DMS153 treated with DMSO at 0.1 percent for 48 hours (cell line): ENCODE measurements around the gene SLC35F3.

Source experiments
- DNase-seq: peaks from one replicate; lab custom pipeline; 2025; ENCODE audit not compliant: unreplicated experiment; lab: John Stamatoyannopoulos, UW

The SLC35F3 gene

DNA sequence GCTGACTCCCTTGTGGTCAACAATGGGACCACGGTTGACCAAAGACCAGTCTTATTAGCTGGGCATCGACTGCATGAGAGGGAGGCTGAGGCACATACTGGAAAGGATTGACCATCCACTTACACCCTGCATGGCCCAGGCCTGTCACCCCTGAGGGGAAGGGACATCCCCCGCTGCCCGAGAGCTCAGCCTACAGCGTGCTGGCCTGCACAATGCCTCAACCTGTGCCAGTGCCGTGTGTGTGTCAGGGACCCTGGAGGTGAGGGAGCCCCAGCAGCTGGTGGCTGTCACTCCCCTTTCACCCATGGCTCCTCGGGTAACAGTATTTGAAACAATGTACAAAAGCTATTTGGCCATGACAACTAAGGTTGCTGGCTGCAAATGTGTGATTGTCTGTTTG lies 67.3 kb downstream of the SLC35F3 start:
- no peak for DNase-seq

DNA sequence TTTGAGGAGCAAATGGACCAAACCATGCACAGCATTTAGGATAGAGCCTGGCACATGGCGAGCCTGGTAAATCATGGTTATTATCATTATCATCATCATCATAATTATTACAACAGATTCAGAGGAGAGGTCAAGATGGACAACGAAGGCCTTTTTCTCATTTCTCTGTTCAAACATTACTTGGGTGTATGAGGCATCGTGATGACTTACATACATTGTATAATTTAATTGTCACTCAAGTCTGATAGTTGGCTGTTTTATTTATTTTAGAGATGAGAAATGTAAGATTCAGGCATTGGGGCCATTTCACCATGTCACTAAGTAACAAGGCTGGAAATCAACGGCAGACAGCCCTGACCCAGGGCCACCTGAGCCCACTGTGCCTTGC lies 68.1 kb downstream of the SLC35F3 start:
- DNase-seq = no peak

DNA sequence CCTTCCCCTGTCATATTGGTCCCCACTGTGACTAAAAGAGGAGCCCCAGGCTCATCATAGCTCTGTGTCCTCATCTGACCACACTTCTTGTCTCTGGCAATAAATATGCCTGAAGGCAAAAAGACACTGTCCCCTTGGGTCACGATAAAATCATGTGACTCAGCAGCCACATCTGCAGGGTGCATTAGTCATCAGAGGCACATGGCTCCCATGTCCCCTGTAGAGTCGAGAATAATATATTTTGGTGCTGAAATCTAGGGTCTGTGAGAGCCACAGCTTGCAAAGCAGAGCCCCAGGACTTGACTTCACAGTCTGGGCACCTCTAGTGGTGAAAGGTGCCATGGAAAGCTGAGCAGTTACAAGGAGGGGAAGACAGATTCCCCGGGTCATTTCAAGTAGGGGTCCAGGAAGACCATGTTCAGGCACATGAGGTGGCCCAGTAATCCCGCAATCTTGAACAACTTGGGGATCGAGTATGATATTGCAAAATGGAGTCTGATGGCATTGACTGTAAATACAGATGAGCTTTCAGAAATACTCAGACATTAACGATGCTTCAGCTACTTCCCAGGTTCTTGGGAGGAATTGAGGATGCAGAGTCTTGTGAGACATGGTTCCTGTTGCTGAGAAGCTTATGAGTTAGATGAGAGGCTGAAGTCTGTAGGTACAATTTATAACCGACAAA lies 68.6 kb downstream of the SLC35F3 start:
- no peak for DNase-seq

DNA sequence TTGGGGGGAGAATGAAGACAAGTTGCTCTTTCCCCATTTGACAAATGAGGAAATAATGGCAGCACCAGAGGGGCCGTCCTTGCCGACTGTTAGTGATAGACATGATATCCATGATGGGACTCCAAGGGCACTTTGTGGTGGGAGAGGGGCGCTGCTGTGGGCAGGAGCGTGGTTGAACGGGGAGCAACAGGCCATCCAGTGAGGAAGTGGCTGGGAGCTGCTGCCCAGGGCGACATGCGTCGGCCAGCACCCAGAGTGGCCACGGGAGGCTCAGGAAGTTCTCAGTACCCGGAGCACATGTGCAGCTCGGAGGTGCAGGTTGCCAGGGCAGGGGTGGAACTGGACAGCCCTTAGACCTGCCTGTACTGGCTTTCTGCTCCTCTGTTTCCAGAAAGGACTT lies 71.0 kb downstream of the SLC35F3 start:
- no peak for DNase-seq

DNA sequence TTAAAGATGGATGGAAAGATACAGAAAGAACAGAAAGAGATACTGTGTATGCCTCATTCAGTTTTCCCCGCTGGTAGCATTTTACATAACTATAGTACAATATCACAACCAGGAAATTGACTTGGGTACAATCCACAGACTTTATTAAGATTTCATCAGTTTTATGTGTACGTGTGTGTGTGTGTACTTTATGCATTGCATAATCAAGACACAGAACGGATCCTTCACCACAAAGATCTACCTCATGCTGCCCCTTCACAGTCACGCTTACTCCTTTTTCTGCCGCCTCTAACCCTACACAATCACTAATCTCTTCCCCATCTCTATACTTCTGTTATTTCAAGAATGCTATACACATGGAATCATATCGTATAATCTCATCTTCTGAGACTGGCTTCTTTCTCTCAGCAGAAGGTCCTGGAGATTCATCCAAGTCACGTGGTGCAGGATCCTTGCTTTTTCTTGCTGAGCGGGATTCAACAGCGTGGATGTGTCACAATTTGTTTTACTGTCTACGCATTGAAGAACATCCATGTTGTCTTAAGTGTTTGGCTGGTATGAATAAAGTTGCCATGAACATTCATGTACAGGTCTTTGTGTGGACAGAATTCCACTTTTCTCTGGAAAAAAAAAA lies 76.7 kb downstream of the SLC35F3 start:
- DNase-seq = no peak

DNA sequence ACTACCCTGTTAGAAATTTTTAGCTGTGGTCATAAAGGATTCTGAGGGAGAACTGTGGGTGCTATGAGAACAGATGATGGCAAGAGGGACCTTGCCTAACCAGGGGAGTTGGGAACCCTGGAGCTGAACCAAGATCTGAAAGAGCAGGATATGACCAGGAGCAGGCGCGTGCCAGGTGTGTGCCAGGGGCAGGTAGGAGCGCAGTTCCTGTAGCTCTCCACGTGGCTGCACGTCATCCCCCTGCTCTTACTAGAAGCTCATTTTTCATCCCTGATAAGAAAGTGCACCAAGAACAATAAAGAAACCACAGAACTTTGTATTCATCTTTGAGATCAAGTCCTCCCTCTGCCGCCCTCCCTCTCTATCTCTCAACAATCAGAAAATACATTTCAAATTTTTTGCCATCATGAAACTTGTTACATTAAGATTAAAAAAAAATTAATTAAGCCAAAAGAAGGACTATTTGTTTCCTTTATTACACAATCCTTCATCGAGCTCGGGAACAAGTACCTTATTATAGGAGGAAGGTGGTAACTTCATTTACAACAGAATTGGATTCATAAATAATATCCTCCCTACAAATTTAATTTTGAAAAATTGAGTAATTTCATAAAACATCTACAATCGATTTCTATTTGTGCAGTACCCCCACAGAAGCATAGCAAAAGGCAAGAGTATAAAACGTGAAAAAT lies 78.5 kb downstream of the SLC35F3 start:
- no peak for DNase-seq

DNA sequence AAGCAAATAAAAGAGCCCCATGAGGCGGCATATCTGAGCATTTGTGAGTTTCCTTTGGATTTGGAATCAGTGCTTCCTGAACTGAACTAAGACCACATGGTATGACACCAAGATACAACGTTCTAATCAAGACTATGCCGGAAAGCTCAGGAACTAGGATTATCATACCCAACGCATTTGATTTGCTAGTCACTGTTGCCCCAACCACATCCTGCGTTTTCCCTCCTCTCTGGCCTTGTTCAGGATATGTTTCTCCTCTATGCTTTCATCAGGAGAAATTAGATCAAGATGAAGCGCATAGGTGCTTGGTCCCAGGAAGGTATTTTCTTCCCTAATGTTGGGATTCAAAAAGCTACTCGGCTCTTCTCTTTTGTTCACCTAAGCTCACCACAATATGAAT lies 79.3 kb downstream of the SLC35F3 start:
- DNase-seq = no peak

DNA sequence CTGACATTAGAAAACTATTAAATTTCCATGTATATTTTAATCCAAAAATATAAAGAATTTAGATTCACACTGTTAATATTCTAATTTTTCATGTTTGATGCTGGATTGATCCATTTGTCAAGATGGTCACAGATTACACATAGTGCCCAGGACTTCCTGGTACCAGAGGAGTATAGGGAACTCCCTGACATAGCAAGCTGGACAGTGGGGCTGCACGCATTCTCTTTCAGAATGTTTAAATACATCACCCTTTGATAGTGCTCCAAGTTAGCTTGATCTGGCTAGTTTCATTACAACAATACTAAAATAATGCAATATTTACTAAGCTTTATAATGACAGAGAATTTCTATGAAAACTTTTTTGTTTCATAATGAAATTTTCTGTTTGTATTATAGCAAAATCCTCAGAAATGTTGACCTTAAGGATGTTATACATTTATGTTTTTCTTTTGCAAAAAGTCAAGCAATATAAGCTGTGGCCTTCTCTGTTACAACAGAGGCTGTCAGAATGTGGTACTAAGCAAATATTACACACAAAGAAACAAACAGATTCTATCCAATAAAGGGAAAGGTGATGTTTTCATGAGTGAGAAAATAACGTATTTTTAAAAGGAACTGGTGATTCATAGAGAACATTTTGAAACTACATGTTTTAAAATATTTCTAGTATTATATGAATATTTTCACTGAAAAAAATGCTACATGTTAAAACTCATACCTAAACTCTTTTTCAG lies 84.7 kb downstream of the SLC35F3 start:
- no peak for DNase-seq

DNA sequence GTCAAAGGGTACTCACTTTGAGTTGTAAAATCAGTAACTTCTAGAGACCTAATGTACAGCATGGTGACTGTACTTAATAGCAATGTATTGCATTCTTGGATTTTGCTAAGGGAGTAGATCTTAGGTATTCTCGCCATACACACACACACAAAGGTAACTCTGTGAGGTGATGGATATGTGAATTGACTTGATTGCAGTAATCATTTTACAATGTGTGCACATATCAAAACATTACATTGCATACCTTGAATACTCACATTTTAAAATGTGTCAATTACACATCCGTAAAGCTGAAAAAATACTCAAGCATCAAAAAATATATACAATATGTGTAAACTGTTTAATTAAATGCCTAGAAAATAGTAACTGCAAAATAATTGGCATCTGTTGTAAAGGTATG lies 86.0 kb downstream of the SLC35F3 start:
- no peak for DNase-seq

DNA sequence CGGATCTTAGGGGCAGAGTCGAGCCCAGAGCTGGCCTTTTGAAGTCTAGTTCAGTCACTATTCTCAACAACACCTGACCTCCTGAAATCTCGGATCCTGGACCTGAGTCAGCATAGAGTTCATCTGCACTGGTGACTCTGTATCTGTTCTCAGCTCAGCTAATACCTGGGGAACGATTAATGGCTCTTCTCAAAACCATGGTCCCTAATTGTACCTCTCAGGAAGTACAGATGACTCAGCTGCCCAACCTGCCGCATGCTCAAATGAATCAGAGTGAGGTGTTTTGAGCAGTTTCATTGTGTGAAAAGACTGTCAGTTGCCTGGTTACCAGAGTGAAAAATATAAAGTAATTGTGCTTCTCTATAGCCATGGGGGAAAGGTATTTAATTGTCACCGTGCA lies 89.2 kb downstream of the SLC35F3 start:
- no peak for DNase-seq

DNA sequence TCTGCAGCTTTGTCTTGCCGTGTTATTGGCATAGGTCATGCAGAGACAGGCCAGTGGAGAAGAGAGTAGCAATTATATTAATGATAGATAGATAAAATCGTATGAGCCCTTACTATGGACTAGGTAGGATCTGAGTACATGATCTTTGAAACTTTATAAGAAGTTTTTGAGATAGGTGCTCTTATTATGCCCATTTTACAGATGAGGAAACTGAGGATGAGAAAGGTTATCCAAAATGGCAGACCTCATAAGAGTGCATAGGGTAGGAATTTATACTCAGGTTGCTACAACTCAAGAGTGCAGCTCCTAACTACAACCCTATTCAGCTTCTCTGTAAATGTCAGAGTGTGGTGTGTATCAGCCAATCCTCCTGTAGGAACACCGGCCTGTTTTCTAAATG lies 89.6 kb downstream of the SLC35F3 start:
- no peak for DNase-seq

DNA sequence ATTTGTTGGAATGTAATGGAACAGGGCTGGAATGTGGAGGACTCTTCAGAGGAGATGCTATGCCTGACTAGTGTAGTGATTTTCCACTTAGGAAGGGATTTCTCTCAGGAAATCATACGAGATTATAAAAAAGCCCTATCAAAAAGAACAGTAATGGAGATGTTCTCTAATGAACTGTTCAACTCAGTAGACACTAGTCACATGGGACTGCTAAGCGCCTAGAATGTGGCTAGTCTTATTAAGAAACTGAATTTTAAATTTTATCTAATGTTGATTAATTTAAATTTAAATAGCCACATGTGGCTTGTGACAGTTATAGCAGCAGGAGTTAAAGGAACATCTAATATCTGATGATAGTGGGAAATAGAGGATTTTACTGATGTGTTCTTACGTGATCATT lies 94.0 kb downstream of the SLC35F3 start:
- no peak for DNase-seq

DNA sequence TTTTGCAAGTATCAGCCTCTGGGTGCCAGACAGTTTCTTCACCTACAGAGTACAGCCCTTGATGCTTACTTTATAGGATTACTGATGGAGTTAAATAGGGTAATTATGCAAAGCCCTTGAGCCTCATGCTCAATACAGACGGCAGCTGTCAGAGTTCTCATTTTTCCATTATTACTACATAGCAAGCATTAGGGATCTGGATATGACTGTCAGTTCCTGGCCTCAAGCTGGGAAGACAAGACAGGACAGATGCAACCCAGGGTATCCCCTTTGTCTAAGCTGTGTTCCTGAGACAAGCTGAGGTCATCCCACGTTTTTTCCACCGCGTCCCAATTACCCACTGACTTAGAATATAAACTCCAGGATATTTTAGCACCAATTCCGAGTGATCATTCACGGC lies 94.4 kb downstream of the SLC35F3 start:
- DNase-seq = no peak

DNA sequence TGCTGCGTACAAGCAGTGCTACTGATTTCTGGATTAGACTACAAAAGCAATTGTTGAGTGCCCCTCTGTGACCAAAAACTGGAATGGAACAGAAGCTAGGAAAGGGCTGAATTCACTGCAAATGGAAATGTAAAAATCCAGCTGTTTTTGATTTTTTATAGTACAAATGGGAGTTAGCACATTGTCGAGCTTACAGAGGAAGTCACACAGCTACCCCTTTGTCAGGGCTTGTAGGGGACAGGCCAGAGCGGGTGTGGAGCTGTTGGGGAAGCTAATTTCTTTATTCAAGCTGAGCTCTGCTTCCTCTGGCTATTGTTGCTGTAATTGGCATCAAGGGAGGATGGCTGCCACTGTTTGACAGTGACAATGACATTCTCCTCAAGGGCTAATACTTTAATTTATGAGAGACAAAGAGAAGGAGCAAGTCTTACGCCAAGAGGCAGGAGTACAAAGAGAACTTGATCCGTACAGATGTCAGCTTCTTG lies 96.1 kb downstream of the SLC35F3 start:
- DNase-seq = no peak

DNA sequence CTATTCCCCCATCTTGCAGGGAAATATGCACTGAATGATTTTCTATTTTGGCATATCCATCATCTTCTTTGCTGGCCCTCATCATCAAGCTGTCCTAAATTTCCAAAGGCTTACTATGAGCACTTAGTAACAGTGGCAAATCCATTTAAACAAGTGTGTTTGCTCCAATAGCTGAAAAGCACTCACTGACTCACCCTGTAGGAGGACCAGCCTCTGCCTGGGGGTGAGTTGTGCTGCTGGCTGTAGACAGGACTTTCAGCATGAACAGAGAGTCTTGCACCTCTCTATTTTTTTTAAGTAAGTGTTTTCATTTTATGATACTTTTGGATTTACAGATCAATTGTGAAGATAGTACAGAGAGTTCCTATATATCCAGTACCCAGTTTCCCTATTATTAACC lies 97.3 kb downstream of the SLC35F3 start:
- DNase-seq = no peak

DNA sequence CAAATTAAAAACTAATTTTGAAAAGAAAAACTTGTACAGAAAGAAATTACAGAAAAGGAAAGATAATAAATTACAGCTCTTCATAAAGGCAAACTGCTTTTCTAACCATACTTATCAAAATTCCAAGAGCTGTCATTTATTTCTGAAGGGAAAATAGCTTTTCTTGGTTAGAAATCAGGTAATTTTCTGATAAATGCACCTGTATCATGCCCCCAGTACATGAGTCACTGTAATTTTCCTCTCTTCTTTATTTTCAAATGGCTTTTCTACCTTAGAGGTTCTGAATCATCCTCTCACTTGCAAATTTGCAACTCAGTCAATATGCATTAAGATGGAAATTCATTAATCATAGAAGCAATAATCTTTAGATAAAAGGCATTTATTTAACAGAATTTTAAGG lies 100.1 kb downstream of the SLC35F3 start:
- no peak for DNase-seq

DNA sequence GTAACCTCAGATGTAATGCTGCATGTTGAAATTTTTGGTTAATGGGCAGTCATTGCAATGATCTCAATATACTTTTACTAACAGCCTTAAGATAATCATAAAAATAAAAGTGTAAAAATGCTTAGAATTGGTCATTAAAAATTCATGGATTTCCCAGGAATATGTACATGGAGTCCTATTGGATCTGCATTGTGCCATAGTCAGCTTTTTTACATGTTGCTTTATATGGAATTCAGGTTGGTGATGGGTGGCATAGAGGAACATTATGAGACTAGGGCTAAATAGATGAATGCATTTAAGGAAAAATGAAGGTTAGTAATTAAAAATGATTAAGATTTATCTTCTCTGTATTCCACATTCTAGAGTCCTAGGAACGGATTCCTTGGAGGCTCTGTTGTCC lies 103.2 kb downstream of the SLC35F3 start:
- DNase-seq = no peak

DNA sequence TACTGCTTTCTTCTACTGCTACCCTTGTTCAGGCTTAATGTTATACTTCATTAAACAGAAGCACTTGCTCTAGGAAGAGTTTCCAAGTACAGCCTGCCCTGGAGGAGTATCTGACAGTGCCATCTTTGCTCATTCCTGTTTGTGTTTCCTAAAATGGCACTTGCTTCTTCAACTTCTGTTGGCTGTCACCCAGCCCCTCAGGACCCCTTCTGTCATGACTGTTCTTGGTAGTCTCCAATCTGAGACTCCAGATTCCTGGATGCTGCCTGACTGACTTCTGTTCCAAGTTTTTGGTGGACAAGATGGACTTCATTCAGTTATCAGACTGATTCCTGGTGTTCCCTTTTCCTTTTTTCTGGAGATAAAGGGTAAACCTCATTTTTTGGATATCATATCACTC lies 104.1 kb downstream of the SLC35F3 start:
- DNase-seq = no peak

DNA sequence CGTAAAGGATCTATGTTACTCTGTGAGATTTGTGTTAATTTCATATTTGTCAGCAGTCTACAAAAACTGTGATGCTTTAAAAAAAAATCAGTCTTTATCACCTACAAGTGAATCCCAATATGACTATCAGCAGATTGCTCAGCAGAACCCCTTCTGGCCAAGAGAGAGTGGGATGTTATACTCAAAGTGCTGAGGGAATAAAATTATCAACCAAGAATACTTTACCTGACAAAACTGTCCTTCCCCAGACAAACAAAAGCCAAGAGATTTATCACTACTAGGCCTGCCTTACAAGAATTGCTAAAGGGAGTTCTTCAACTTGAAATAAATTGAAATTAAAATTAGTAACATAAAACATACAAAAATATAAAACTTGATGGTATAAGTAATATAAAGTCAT lies 105.2 kb downstream of the SLC35F3 start:
- DNase-seq = no peak

DNA sequence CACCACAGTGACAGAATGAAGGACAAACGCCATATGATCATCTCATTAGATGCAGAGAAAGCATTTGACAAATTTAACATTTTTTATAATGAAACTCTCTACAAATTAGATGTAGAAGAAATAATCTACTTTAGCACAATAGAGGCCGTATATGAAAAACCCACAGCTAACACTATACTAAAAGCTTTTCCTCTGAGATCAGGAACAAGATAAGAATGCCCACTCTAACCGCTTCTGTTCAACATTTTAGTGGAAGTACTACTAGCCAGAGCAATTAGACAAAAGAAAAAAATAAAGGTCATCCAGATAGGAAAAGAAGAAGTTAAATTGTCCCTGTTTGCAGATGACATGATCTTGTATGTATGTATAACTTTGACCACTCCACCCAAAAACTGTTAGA lies 109.7 kb downstream of the SLC35F3 start:
- no peak for DNase-seq

DNA sequence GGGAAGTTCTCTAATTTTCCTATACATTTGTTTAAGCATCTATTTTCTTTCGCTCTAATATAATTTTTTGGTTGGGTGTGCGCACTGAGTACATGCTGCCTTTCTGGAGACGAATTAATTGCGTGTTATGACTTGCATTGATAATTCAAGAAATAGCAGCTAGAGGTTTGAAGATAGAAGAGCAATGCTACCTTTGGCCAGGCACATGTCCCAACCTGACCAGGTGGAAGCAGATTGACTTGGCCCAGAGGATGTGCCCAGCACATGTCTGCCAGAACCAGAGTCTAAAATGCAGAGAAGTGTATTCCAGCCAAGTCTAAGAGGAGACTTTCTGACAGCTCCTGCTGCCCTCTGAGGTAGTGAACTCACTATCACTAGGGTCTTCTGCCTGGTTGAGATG lies 114.3 kb downstream of the SLC35F3 start:
- no peak for DNase-seq

DNA sequence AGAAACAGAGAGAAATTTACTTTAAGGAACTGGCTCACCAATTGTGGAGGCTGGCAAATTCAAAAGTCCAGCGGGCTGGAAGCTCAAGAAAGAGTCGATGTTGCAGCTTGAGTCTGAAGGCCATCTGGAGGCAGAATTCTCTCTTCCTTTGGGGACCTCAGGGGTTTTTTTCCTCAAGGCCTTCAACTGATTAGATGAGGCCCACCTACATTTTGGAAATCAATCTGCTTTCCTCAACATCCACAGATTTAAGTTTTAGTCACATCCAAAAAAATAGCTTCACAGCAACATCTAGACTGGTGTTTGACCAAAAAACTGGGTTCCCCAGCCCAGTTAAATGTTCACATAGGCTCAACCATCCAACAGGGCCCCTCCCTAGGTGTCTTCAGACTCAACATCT lies 114.9 kb downstream of the SLC35F3 start:
- DNase-seq = no peak
